ENCODE results near the gene KRTAP5-2.

The KRTAP5-2 gene

GRCh38 chr11:1639102-1639620, 41.1 kb upstream of the KRTAP5-2 start:
- no peak for DNase-seq (ENCODE audit: insufficient read length, low spot score)
- TF ChIP-seq TAF1 (IDR thresholded peaks at IDR 0.05; ENCODE audit: low read depth, low read length) (no peak), POLR2AphosphoS5 (IDR thresholded peaks at IDR 0.05; ENCODE audit: low read depth, low read length) (no peak), SPI1 (IDR thresholded peaks at IDR 0.05; ENCODE audit: low read depth, low read length) (no peak), POLR2A (IDR thresholded peaks at IDR 0.05; ENCODE audit: low read depth, low read length) (no peak), POU2F2 (IDR thresholded peaks at IDR 0.05; ENCODE audit: low read depth, low read length) (no peak), PAX5 (IDR thresholded peaks at IDR 0.05; ENCODE audit: insufficient read depth, low read length, severe bottlenecking) (no peak)
- FAIRE-seq: no peak

- DNase-seq (ENCODE audit: insufficient read length, low spot score) (no peak), FAIRE-seq (no peak)
- TF ChIP-seq POLR2A (IDR thresholded peaks at IDR 0.05; ENCODE audit: low read depth, low read length) (no peak), SPI1 (IDR thresholded peaks at IDR 0.05; ENCODE audit: low read depth, low read length) (no peak), POLR2AphosphoS5 (IDR thresholded peaks at IDR 0.05; ENCODE audit: low read depth, low read length) (no peak), POU2F2 (IDR thresholded peaks at IDR 0.05; ENCODE audit: low read depth, low read length) (no peak), PAX5 (IDR thresholded peaks at IDR 0.05; ENCODE audit: insufficient read depth, low read length, severe bottlenecking) (no peak), TAF1 (IDR thresholded peaks at IDR 0.05; ENCODE audit: low read depth, low read length) (no peak)
Measured at GRCh38 chr11:1638344-1638743, 40.2 kb upstream of the KRTAP5-2 start.

GRCh38 chr11:1637628-1638027, 39.5 kb upstream of the KRTAP5-2 start:
- no peak for FAIRE-seq
- TF ChIP-seq TAF1 (IDR thresholded peaks at IDR 0.05; ENCODE audit: low read depth, low read length) (no peak), POU2F2 (IDR thresholded peaks at IDR 0.05; ENCODE audit: low read depth, low read length) (no peak), POLR2A (IDR thresholded peaks at IDR 0.05; ENCODE audit: low read depth, low read length) (no peak), PAX5 (IDR thresholded peaks at IDR 0.05; ENCODE audit: insufficient read depth, low read length, severe bottlenecking) (no peak), SPI1 (IDR thresholded peaks at IDR 0.05; ENCODE audit: low read depth, low read length) (no peak), POLR2AphosphoS5 (IDR thresholded peaks at IDR 0.05; ENCODE audit: low read depth, low read length) (no peak)

GRCh38 chr11:1636291-1636950, 38.3 kb upstream of the KRTAP5-2 start:
- DNase-seq (ENCODE audit: insufficient read length, low spot score): no peak
- no peak for FAIRE-seq
- no peak for TF ChIP-seq POLR2AphosphoS5 (IDR thresholded peaks at IDR 0.05; ENCODE audit: low read depth, low read length)
- no peak for TF ChIP-seq SPI1 (IDR thresholded peaks at IDR 0.05; ENCODE audit: low read depth, low read length)
- TF ChIP-seq POU2F2 (IDR thresholded peaks at IDR 0.05; ENCODE audit: low read depth, low read length): no peak
- TF ChIP-seq PAX5 (IDR thresholded peaks at IDR 0.05; ENCODE audit: insufficient read depth, low read length, severe bottlenecking): no peak
- no peak for TF ChIP-seq TAF1 (IDR thresholded peaks at IDR 0.05; ENCODE audit: low read depth, low read length)
- TF ChIP-seq POLR2A (IDR thresholded peaks at IDR 0.05; ENCODE audit: low read depth, low read length): no peak

More at GRCh38 chr11:1637628-1638027, 39.5 kb upstream of the KRTAP5-2 start:
- no peak for DNase-seq (ENCODE audit: insufficient read length, low spot score)

GRCh38 chr11:1633864-1634263, 35.8 kb upstream of the KRTAP5-2 start:
- FAIRE-seq: no peak
- no peak for TF ChIP-seq PAX5 (IDR thresholded peaks at IDR 0.05; ENCODE audit: insufficient read depth, low read length, severe bottlenecking)
- no peak for TF ChIP-seq POLR2A (IDR thresholded peaks at IDR 0.05; ENCODE audit: low read depth, low read length)
- no peak for TF ChIP-seq POLR2AphosphoS5 (IDR thresholded peaks at IDR 0.05; ENCODE audit: low read depth, low read length)
- no peak for TF ChIP-seq SPI1 (IDR thresholded peaks at IDR 0.05; ENCODE audit: low read depth, low read length)
- no peak for DNase-seq (ENCODE audit: insufficient read length, low spot score)

GRCh38 chr11:1632053-1632714, 34.1 kb upstream of the KRTAP5-2 start:
- DNase-seq (ENCODE audit: insufficient read length, low spot score) (no peak), FAIRE-seq (no peak)
- TF ChIP-seq TAF1 (IDR thresholded peaks at IDR 0.05; ENCODE audit: low read depth, low read length): no peak
- TF ChIP-seq PAX5 (IDR thresholded peaks at IDR 0.05; ENCODE audit: insufficient read depth, low read length, severe bottlenecking): no peak
- no peak for TF ChIP-seq POLR2AphosphoS5 (IDR thresholded peaks at IDR 0.05; ENCODE audit: low read depth, low read length)
- no peak for TF ChIP-seq POLR2A (IDR thresholded peaks at IDR 0.05; ENCODE audit: low read depth, low read length)
- TF ChIP-seq SPI1 (IDR thresholded peaks at IDR 0.05; ENCODE audit: low read depth, low read length): no peak
- TF ChIP-seq POU2F2 (IDR thresholded peaks at IDR 0.05; ENCODE audit: low read depth, low read length): no peak

GRCh38 chr11:1631066-1631568, 33.0 kb upstream of the KRTAP5-2 start:
- TF ChIP-seq POLR2AphosphoS5 (IDR thresholded peaks at IDR 0.05; ENCODE audit: low read depth, low read length) (no peak), TAF1 (IDR thresholded peaks at IDR 0.05; ENCODE audit: low read depth, low read length) (no peak), PAX5 (IDR thresholded peaks at IDR 0.05; ENCODE audit: insufficient read depth, low read length, severe bottlenecking) (no peak), POU2F2 (IDR thresholded peaks at IDR 0.05; ENCODE audit: low read depth, low read length) (no peak), SPI1 (IDR thresholded peaks at IDR 0.05; ENCODE audit: low read depth, low read length) (no peak), POLR2A (IDR thresholded peaks at IDR 0.05; ENCODE audit: low read depth, low read length) (no peak)
- no peak for FAIRE-seq
- no peak for DNase-seq (ENCODE audit: insufficient read length, low spot score)

- FAIRE-seq: no peak
- DNase-seq (ENCODE audit: insufficient read length, low spot score): no peak
- TF ChIP-seq PAX5 (IDR thresholded peaks at IDR 0.05; ENCODE audit: insufficient read depth, low read length, severe bottlenecking) (no peak), SPI1 (IDR thresholded peaks at IDR 0.05; ENCODE audit: low read depth, low read length) (no peak), POLR2A (IDR thresholded peaks at IDR 0.05; ENCODE audit: low read depth, low read length) (no peak), POLR2AphosphoS5 (IDR thresholded peaks at IDR 0.05; ENCODE audit: low read depth, low read length) (no peak), POU2F2 (IDR thresholded peaks at IDR 0.05; ENCODE audit: low read depth, low read length) (no peak), TAF1 (IDR thresholded peaks at IDR 0.05; ENCODE audit: low read depth, low read length) (no peak)
Measured at GRCh38 chr11:1630271-1630670, 32.2 kb upstream of the KRTAP5-2 start.
